ENCODE results near the gene PARD3. TPM values are rescaled to one million over a fixed set of nuclear protein-coding genes. Genes with fewer than 3 reads are reported as not detected.

The PARD3 gene
- total and polyA plus RNA-seq, 10 of the 15 experiments (the other 5 are each of a cell fraction or from before 2014, with no cell fraction given) = 2.6 to 43.1 (median 13.9) TPM

- H3K4me3 ChIP-seq = no peak overlapping the region
- ChIA-PET SMC1A (ENCODE audit: uncharacterized antibody, unreplicated experiment) (interaction anchor here (0.6 to 4.9 kb wide), 8 partner anchors 12 to 373 kb away, joined by 3 to 21 read pairs (median 3); no protein-coding TSS in a partner anchor), CTCF (interaction anchor here (0.9 to 4.2 kb wide), 15 partner anchors 8 to 372 kb away, joined by 3 to 37 read pairs (median 5); no protein-coding TSS in a partner anchor), RAD21 (ENCODE audit: unreplicated experiment) (interaction anchor here (1.2 to 4.1 kb wide), 2 partner anchors 13 to 71 kb away, joined by 3 to 22 read pairs; no protein-coding TSS in a partner anchor), POLR2A (interaction anchor here (0.7 kb wide), 1 partner anchor 341 kb away, joined by 4 read pairs; no protein-coding TSS in a partner anchor)
- intact Hi-C loops (cut with micrococcal nuclease; ENCODE audit: unreplicated experiment) (no loop called here), in situ Hi-C loops (cut with MboI) (no loop called here)
- no peak overlapping the region for H3K27ac ChIP-seq (ENCODE audit: control insufficient read depth, insufficient read depth)
- H3K4me1 ChIP-seq (ENCODE audit: control insufficient read depth, insufficient read depth, low read length) = no peaks in the 10 kb centered on the region
- 47% methylated on average over 3 of the region's 3 CpGs for WGBS (ENCODE audit: insufficient coverage, insufficient replicate concordance, low lambda C conversion rate, missing lambda C conversion rate)
- no peak for ATAC-seq
- BruUV-seq (replicated peaks) = no TSS peak
- no peaks in the 10 kb centered on the region for H4K20me1 ChIP-seq (ENCODE audit: control insufficient read depth, insufficient read depth)
- no peaks in the 10 kb centered on the region for H3K27me3 ChIP-seq (replicated peaks in 1 of 2; ENCODE audit: control insufficient read depth in 2 of 2, insufficient read depth in 2 of 2, low read length in 1 of 2)
- no peaks in the 10 kb centered on the region for H3K79me2 ChIP-seq (ENCODE audit: control insufficient read depth, insufficient read depth, low read length)
- H3K9me3 ChIP-seq (replicated peaks; ENCODE audit: control insufficient read depth, insufficient read depth, low read length) = no peaks in the 10 kb centered on the region
- H3K9ac ChIP-seq (ENCODE audit: control insufficient read depth, insufficient read depth, low read length) = no peak overlapping the region
- H2AFZ ChIP-seq (ENCODE audit: control insufficient read depth, low read depth, low read length) = no peak overlapping the region
- no peak for DNase-seq (ENCODE audit: low read depth, low spot score)
- H3K4me2 ChIP-seq (ENCODE audit: control insufficient read depth, insufficient read depth) = no peak overlapping the region
- no peak for TF ChIP-seq TBL1XR1 (IDR thresholded peaks at IDR 0.05; ENCODE audit: low read depth, low read length)
- TF ChIP-seq RCOR1 (conservative IDR thresholded peaks at IDR 0.05; ENCODE audit: low read depth, low read length) = no peak
- no peak for TF ChIP-seq IKZF1 (conservative IDR thresholded peaks at IDR 0.05)
- no peak for TF ChIP-seq RELB (IDR thresholded peaks at IDR 0.05; ENCODE audit: low read depth)
- no peak for TF ChIP-seq CUX1 (IDR thresholded peaks at IDR 0.05; ENCODE audit: insufficient replicate concordance, low read depth, low read length)
- no peak for TF ChIP-seq HSF1 (IDR thresholded peaks at IDR 0.05; ENCODE audit: low read depth, low read length)
- TF ChIP-seq POLR2AphosphoS2 (IDR thresholded peaks at IDR 0.05; ENCODE audit: low read depth, low read length) = no peak
- FAIRE-seq = no peak
- no peaks in the 10 kb centered on the region for H3K36me3 ChIP-seq (ENCODE audit: control insufficient read depth in 2 of 2, insufficient read depth in 2 of 2, low read length in 1 of 2)
These were observed 160.9 kb downstream of the PARD3 start for GRCh38 chr10:34654211-34654610.

All from GM12878 (cell line).